Mucosa of descending colon (tissue), 3 donors: ENCODE results near the gene TLE6. TPM values are rescaled to one million over a fixed set of nuclear protein-coding genes. Genes with fewer than 3 reads are reported as not detected.
"Not testable (repeated sequence)": the region's sequence is repeated elsewhere in the genome, so short reads cannot be mapped to it uniquely, and the experiment has no call there.

Source experiments
- ATAC-seq: fragments of 200-7000 bp; cut with Tn5 transposase; one replicate; pipeline ENCODE4 v1.9.1; 2020; ENCODE audit warnings: mild to moderate bottlenecking, moderate library complexity
- DNase-seq, 3 donors: peaks; one replicate each; pipeline ENCODE4 v3.0.0-alpha.2; 2020
- H3K36me3 ChIP-seq: fragments of 200-600 bp; one replicate; pipeline ENCODE4 v1.8.0; 2021; ENCODE audit warnings: low read depth, mild to moderate bottlenecking
- H3K4me1 ChIP-seq: fragments of 200-600 bp; one replicate; pipeline ENCODE4 v1.8.0; 2021; ENCODE audit warnings: low read depth, mild to moderate bottlenecking
- H3K4me3 ChIP-seq: fragments of 200-600 bp; one replicate; pipeline ENCODE4 v1.8.0; 2021; ENCODE audit warnings: mild to moderate bottlenecking
- H3K9me3 ChIP-seq: fragments of 200-600 bp; one replicate; pipeline ENCODE4 v1.8.0; 2021; ENCODE audit warnings: mild to moderate bottlenecking
- intact Hi-C, 2 donors: fragments of 100-400 bp; cut with DNase I in 1 of 2; cut with micrococcal nuclease in 1 of 2; formaldehyde crosslinking; loops; one replicate each; pipeline versions ENCODE4 v1.11.0 to v1.11.1; 2022; cut with DNase I, micrococcal nuclease
- total RNA-seq, 3 donors: library from RNA; stranded (reverse); fragmentation: NEBNext Ultra II Directional in 2 of 3; extraction: Animal tissue kit (Norgen Biotek cat#: 25700) in 2 of 3; gene quantifications; one replicate each; pipeline versions ENCODE4 v1.2.1 to v1.2.4, GENCODE V29; 2021 to 2023
- TF ChIP-seq, protein P1 (sequence below): fragments of 200-600 bp; IDR thresholded peaks from one replicate; pipeline ENCODE4 v1.8.0; 2022; ENCODE audit warnings: antibody characterized with exemption, mild to moderate bottlenecking
- donor health status: DM: no; HTN: no; CAD: no; lungs with moderate emphysema.
- donor health status: DM: no; HTN: no; CAD: no.
- donor health status: DM: no; HTN: yes; CAD: no.

The TLE6 gene
- total RNA-seq, 3 donors from 2014 or later, result 1.8 to 4.1 (median 3.0) TPM

DNA sequence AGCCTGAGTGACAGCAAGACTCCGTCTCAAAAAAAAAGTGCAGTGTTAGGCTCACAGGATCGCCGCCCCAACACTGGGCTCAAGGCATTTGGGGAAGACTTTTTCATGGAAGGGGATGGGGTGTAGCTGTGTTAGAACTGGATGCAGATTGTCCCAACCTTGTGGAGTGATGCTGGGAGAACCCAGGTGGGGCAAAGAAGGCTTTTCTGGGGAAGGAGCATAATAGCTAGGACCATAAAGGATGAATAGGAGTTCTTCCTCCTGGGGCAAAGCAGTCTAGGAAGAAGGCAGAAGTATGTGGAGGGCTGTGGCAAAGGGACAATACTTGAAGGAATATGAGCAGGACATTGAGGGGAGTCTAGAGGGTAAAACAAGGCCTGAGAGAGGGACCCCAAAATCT lies 11.2 kb downstream of the TLE6 start:
- Histone ChIP-seq H3K4me3 (no peak overlapping the region), H3K9me3 (no peaks in the 10 kb centered on the region), H3K36me3 (no peaks in the 10 kb centered on the region), H3K4me1 (no peaks in the 10 kb centered on the region)
- ATAC-seq (no peak), DNase-seq (no peak)
- intact Hi-C loops, result no loop called here
- TF ChIP-seq, protein P1, sequence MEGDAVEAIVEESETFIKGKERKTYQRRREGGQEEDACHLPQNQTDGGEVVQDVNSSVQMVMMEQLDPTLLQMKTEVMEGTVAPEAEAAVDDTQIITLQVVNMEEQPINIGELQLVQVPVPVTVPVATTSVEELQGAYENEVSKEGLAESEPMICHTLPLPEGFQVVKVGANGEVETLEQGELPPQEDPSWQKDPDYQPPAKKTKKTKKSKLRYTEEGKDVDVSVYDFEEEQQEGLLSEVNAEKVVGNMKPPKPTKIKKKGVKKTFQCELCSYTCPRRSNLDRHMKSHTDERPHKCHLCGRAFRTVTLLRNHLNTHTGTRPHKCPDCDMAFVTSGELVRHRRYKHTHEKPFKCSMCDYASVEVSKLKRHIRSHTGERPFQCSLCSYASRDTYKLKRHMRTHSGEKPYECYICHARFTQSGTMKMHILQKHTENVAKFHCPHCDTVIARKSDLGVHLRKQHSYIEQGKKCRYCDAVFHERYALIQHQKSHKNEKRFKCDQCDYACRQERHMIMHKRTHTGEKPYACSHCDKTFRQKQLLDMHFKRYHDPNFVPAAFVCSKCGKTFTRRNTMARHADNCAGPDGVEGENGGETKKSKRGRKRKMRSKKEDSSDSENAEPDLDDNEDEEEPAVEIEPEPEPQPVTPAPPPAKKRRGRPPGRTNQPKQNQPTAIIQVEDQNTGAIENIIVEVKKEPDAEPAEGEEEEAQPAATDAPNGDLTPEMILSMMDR, result no peak

GRCh38 chr19:2989236-2989946 lies 12.0 kb downstream of the TLE6 start:
- no peak for DNase-seq

GRCh38 chr19:2992333-2992732 lies 15.0 kb downstream of the TLE6 start:
- H3K9me3 ChIP-seq, H3K36me3 ChIP-seq, H3K4me1 ChIP-seq, DNase-seq, intact Hi-C loops, ATAC-seq, H3K4me3 ChIP-seq: not testable (repeated sequence)

More at GRCh38 chr19:2989236-2989946, 12.0 kb downstream of the TLE6 start:
- H3K4me1 ChIP-seq, result no peaks in the 10 kb centered on the region
- ATAC-seq, result no peak
- intact Hi-C loops, result no loop called here
- no peaks in the 10 kb centered on the region for H3K9me3 ChIP-seq
- TF ChIP-seq, protein P1, result no peak
- H3K36me3 ChIP-seq, result no peaks in the 10 kb centered on the region
- H3K4me3 ChIP-seq, result no peak overlapping the region

DNA sequence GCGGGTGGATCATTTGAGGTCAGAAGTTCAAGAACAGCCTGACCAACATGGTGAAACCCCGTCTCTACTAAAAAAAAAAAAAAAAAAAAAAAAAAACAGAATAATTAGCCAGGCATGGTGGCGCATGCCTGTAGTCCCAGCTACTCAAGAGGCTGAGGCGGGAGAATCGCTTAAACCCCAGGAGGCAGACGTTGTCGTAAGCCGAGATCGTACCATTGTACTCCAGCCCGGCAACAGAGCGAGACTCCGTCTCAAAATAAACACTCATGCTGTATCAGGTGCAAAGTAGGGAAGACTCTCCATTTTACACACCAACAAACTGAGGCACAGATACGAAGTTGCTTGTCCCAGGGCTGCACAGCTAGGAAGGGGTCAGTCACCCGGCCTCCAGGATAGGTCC lies 15.6 kb downstream of the TLE6 start:
- H3K36me3 ChIP-seq, result no peaks in the 10 kb centered on the region
- no peaks in the 10 kb centered on the region for H3K9me3 ChIP-seq
- no peak for ATAC-seq
- intact Hi-C loops, result no loop called here
- H3K4me3 ChIP-seq, result no peak overlapping the region
- TF ChIP-seq, protein P1, result no peak
- no peaks in the 10 kb centered on the region for H3K4me1 ChIP-seq
- no peak for DNase-seq

GRCh38 chr19:2993579-2993978 lies 16.2 kb downstream of the TLE6 start:
- Histone ChIP-seq H3K9me3 (no peaks in the 10 kb centered on the region), H3K4me1 (no peaks in the 10 kb centered on the region), H3K36me3 (no peaks in the 10 kb centered on the region), H3K4me3 (no peak overlapping the region)
- ATAC-seq (no peak), DNase-seq (no peak)
- TF ChIP-seq, protein P1, result no peak
- intact Hi-C loops, result no loop called here

GRCh38 chr19:2994588-2995131 lies 17.3 kb downstream of the TLE6 start:
- ATAC-seq, result no peak
- H3K9me3 ChIP-seq, result no peaks in the 10 kb centered on the region
- no peak for DNase-seq
- intact Hi-C loops, result no loop called here
- no peaks in the 10 kb centered on the region for H3K4me1 ChIP-seq
- no peaks in the 10 kb centered on the region for H3K36me3 ChIP-seq
- TF ChIP-seq, protein P1, result no peak
- H3K4me3 ChIP-seq, result no peak overlapping the region
